22Rv1 (cell line): ENCODE results near the gene SNX11.
A peak's percentile ranks its signal among the peaks of the same experiment; 100 is the strongest.

Experiments
- H3K27ac ChIP-seq: fragments of 450-650 bp; 2 replicates; pipeline ENCODE4 v1.5.1; 2017
- ZFX ChIP-seq: fragments of 450-650 bp; IDR thresholded peaks from 2 replicates; pipeline ENCODE4 v1.6.1; 2017; ENCODE audit warnings: antibody characterized with exemption, borderline replicate concordance
- TF ChIP-seq, protein P1 (sequence below): fragments of 450-650 bp; IDR thresholded peaks from 2 replicates; pipeline ENCODE4 v1.5.1; 2017; ENCODE audit warnings: mild to moderate bottlenecking

Gene SNX11

GRCh38 chr17:48107137-48108055 lies at the start of gene SNX11:
SNX11 (plus strand) TSS chr17:48107766; CDS start chr17:48112044, 4,278 bp downstream.
- TF ChIP-seq, protein P1, sequence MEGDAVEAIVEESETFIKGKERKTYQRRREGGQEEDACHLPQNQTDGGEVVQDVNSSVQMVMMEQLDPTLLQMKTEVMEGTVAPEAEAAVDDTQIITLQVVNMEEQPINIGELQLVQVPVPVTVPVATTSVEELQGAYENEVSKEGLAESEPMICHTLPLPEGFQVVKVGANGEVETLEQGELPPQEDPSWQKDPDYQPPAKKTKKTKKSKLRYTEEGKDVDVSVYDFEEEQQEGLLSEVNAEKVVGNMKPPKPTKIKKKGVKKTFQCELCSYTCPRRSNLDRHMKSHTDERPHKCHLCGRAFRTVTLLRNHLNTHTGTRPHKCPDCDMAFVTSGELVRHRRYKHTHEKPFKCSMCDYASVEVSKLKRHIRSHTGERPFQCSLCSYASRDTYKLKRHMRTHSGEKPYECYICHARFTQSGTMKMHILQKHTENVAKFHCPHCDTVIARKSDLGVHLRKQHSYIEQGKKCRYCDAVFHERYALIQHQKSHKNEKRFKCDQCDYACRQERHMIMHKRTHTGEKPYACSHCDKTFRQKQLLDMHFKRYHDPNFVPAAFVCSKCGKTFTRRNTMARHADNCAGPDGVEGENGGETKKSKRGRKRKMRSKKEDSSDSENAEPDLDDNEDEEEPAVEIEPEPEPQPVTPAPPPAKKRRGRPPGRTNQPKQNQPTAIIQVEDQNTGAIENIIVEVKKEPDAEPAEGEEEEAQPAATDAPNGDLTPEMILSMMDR, result peak; percentile 16; the same call in 1 of the 2 replicates
- TF ChIP-seq ZFX, result no peak
- peak within 1 kb of the TSS; percentile 86 for H3K27ac ChIP-seq

DNA sequence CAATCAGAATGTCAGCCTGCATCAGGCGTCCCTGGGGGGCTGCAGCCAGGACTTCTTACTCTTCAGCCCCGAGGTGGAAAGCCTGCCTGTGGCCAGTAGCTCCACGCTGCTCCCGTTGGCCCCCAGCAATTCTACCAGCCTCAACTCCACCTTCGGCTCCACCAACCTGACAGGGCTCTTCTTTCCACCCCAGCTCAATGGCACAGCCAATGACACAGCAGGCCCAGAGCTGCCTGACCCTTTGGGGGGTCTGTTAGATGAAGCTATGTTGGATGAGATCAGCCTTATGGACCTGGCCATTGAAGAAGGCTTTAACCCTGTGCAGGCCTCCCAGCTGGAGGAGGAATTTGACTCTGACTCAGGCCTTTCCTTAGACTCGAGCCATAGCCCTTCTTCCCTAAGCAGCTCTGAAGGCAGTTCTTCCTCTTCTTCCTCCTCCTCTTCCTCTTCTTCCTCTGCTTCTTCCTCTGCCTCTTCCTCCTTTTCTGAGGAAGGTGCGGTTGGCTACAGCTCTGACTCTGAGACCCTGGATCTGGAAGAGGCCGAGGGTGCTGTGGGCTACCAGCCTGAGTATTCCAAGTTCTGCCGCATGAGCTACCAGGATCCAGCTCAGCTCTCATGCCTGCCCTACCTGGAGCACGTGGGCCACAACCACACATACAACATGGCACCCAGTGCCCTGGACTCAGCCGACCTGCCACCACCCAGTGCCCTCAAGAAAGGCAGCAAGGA lies 49.0 kb upstream of the SNX11 start:
- TF ChIP-seq ZFX, result no peak
- TF ChIP-seq, protein P1, result no peak
- no peak overlapping the region for H3K27ac ChIP-seq

GRCh38 chr17:48059125-48059668 lies 48.4 kb upstream of the SNX11 start:
- TF ChIP-seq ZFX, result no peak
- TF ChIP-seq, protein P1, result no peak
- H3K27ac ChIP-seq, result no peak overlapping the region

GRCh38 chr17:48060249-48060648 lies 47.3 kb upstream of the SNX11 start:
- TF ChIP-seq, protein P1, result no peak
- no peak for TF ChIP-seq ZFX
- no peak overlapping the region for H3K27ac ChIP-seq

GRCh38 chr17:48062273-48062672 lies 45.3 kb upstream of the SNX11 start:
- H3K27ac ChIP-seq, result no peak overlapping the region
- TF ChIP-seq, protein P1, result no peak
- no peak for TF ChIP-seq ZFX

DNA sequence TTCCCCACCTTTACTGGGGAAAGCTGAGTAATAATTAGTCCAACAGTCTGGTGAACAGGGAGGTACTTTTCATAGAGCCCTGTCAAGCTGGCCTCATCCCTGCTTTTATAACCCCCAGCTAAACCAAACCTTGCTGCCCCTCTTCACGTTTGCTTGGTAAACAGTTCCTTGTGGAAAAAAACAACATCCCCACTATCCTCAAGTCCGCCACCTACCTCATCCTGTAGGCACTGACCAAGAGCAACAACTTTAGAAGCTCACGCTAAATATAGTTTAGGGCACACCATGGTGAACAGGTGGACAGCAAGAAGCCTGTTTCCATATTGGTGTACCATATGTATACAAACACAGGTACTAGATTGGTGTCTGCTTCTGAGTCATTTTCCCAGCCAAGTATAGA lies 42.9 kb upstream of the SNX11 start:
- TF ChIP-seq ZFX, result no peak
- TF ChIP-seq, protein P1, result no peak
- H3K27ac ChIP-seq, result peak overlapping the region; percentile 32
